Transverse colon (tissue), 4 donors: ENCODE measurements around the gene KRT39. TPM values are rescaled to one million over a fixed set of nuclear protein-coding genes. Genes with fewer than 3 reads are reported as not detected.

Experiments used
- DNase-seq: peaks from one replicate; pipeline ENCODE4 v3.0.0-alpha.2; 2019
- H3K27ac ChIP-seq, 4 donors: fragments of 200-600 bp; sonication (generic); 2 replicates each; pipeline ENCODE4 v1.5.1; 2016 to 2018; ENCODE audit warnings: inconsistent platforms in 4 of 4
- H3K27me3 ChIP-seq: fragments of 200-600 bp; sonication (generic); 2 replicates; pipeline ENCODE4 v1.5.1; 2017; ENCODE audit warnings: inconsistent platforms
- H3K36me3 ChIP-seq, 4 donors: fragments of 200-600 bp; sonication (generic); 2 replicates each; pipeline ENCODE4 v1.5.1; 2017 to 2019; ENCODE audit warnings: inconsistent platforms in 4 of 4
- H3K4me1 ChIP-seq, 4 donors: fragments of 200-600 bp; sonication (generic); 2 replicates each; pipeline ENCODE4 v1.5.1; 2017 to 2020; ENCODE audit warnings: inconsistent platforms in 4 of 4
- H3K4me3 ChIP-seq, 4 donors: fragments of 200-600 bp; sonication (generic); 1 replicate in 1 of 4; 2 replicates in 3 of 4; pipeline versions ENCODE4 v1.5.1 to v1.6.1; 2017 to 2019; ENCODE audit warnings: inconsistent platforms in 4 of 4
- H3K9me3 ChIP-seq, 2 donors: fragments of 200-600 bp; sonication (generic); 2 replicates each; pipeline ENCODE4 v1.5.1; 2017 to 2019; ENCODE audit warnings: inconsistent platforms in 2 of 2
- CTCF ChIP-seq, 5 experiments: fragments of 200-600 bp in 3 of 5; fragments of 450-650 bp in 2 of 5; sonication (generic) in 3 of 5; IDR thresholded peaks; 1 replicate in 2 of 5; 2 replicates in 3 of 5; pipeline ENCODE4 v1.5.1; 2016 to 2017; ENCODE audit warnings: antibody characterized with exemption in 5 of 5, inconsistent platforms in 3 of 5, mild to moderate bottlenecking in 2 of 5, moderate library complexity in 1 of 5
- EP300 ChIP-seq: sonication (generic); formaldehyde crosslinking; IDR thresholded peaks from one replicate; pipeline ENCODE4 v1.6.1; 2017; ENCODE audit warnings: antibody characterized with exemption, low read depth
- POLR2A ChIP-seq: fragments of 450-650 bp; IDR thresholded peaks from one replicate; pipeline ENCODE4 v1.6.1; 2016; ENCODE audit warnings: antibody characterized with exemption, mild to moderate bottlenecking, moderate library complexity
- POLR2AphosphoS5 ChIP-seq, 3 donors: sonication (generic); formaldehyde crosslinking; IDR thresholded peaks; one replicate each; pipeline ENCODE4 v1.6.1; 2016; ENCODE audit warnings: antibody characterized with exemption in 3 of 3
- WGBS, 2 donors: methylation state at CpG; one replicate each; pipeline ENCODE4 v1.1.5; 2018; ENCODE audit warnings: low coverage in 1 of 2; 5-methylcytosine and 5-hydroxymethylcytosine counted together
- in situ Hi-C, 4 donors: fragments of 200-750 bp; cut with MboI; loops; one replicate each; pipeline versions ENCODE4 v1.15.0 to v1.15.1; 2017; ENCODE audit warnings: low sequenced_read_pairs in 3 of 4, low pct_ligation_motif_present in 1 of 4, low pct_unique_long_range_greater_than_20kb in 1 of 4
- intact Hi-C: fragments of 100-400 bp; cut with DNase I; formaldehyde crosslinking; loops from one replicate; pipeline ENCODE4 v1.15.1; 2023; ENCODE audit warnings: low total_unique reads
- total RNA-seq, 4 donors: library from RNA; depleted of rRNA; stranded (reverse); fragments of >200 nt; gene quantifications; one replicate each; pipeline ENCODE4 v1.1.0, GENCODE V29; 2016

Gene KRT39
- total RNA-seq, 4 donors from 2014 or later: not detected

- no peak overlapping the region for H3K4me3 ChIP-seq
- in situ Hi-C loops (no loop called here), intact Hi-C loops (no loop called here)
- no peak for DNase-seq
- H3K27me3 ChIP-seq: no peaks in the 10 kb centered on the region
- H3K9me3 ChIP-seq: no peaks in the 10 kb centered on the region
- TF ChIP-seq EP300: no peak
- no peak for TF ChIP-seq POLR2A
- no peak for TF ChIP-seq POLR2AphosphoS5 (IDR thresholded peaks at IDR 0.05)
- no peak for TF ChIP-seq CTCF (IDR thresholded peaks at IDR 0.05)
- WGBS, 2 donors: 73 to 80% methylated on average over 8 of the region's 8 CpGs
- no peaks in the 10 kb centered on the region for H3K4me1 ChIP-seq
- no peak overlapping the region for H3K27ac ChIP-seq
- H3K36me3 ChIP-seq: no peaks in the 10 kb centered on the region
These were observed 10.1 kb downstream of the KRT39 start for GRCh38 chr17:40956401-40957254.

- no peak for DNase-seq
- no peak for TF ChIP-seq EP300
- no peak for TF ChIP-seq POLR2A
- TF ChIP-seq POLR2AphosphoS5 (IDR thresholded peaks at IDR 0.05): no peak
- TF ChIP-seq CTCF (IDR thresholded peaks at IDR 0.05): no peak
- 78 to 80% methylated on average over 2 of the region's 2 CpGs for WGBS, 2 donors
- Histone ChIP-seq H3K9me3 (no peaks in the 10 kb centered on the region), H3K27me3 (peaks cover 7% of the 10 kb centered on the region), H3K36me3 (no peaks in the 10 kb centered on the region), H3K27ac (no peak overlapping the region), H3K4me1 (peaks cover 0 to 5% (median 2%) of the 10 kb centered on the region in 4 donors), H3K4me3 (no peak overlapping the region)
- in situ Hi-C loops (no loop called here), intact Hi-C loops (no loop called here)
These were observed 12.9 kb downstream of the KRT39 start for GRCh38 chr17:40953881-40954280.

- H3K4me1 ChIP-seq: peaks cover 0 to 5% (median 2%) of the 10 kb centered on the region in 4 donors
- H3K9me3 ChIP-seq: no peaks in the 10 kb centered on the region
- no peak for TF ChIP-seq POLR2AphosphoS5 (IDR thresholded peaks at IDR 0.05)
- TF ChIP-seq CTCF (IDR thresholded peaks at IDR 0.05): no peak
- no peak for TF ChIP-seq POLR2A
- intact Hi-C loops (no loop called here), in situ Hi-C loops (no loop called here)
- peaks cover 18% of the 10 kb centered on the region for H3K27me3 ChIP-seq
- no peak for DNase-seq
- 44 to 74% methylated on average over 1 of the region's 1 CpG for WGBS, 2 donors
- no peak overlapping the region for H3K4me3 ChIP-seq
- H3K36me3 ChIP-seq: no peaks in the 10 kb centered on the region
- no peak overlapping the region for H3K27ac ChIP-seq
These were observed 14.1 kb downstream of the KRT39 start for GRCh38 chr17:40952661-40953060.

- H3K4me3 ChIP-seq: no peak overlapping the region
- no peak for TF ChIP-seq CTCF (IDR thresholded peaks at IDR 0.05)
- no peak for TF ChIP-seq POLR2A
- no peak for TF ChIP-seq EP300
- TF ChIP-seq POLR2AphosphoS5 (IDR thresholded peaks at IDR 0.05): no peak
- intact Hi-C loops (no loop called here), in situ Hi-C loops (no loop called here)
- no peaks in the 10 kb centered on the region for H3K36me3 ChIP-seq
- H3K27ac ChIP-seq: no peak overlapping the region
- peaks cover 18% of the 10 kb centered on the region for H3K27me3 ChIP-seq
- 88 to 94% methylated on average over 1 to 2 of the region's 2 CpGs for WGBS, 2 donors
- no peaks in the 10 kb centered on the region for H3K9me3 ChIP-seq
- H3K4me1 ChIP-seq: peaks cover 0 to 5% (median 2%) of the 10 kb centered on the region in 4 donors
- no peak for DNase-seq
These were observed 14.6 kb downstream of the KRT39 start for GRCh38 chr17:40952154-40952553.
